Type B pancreatic cell (in vitro differentiated cells): Measurements from ENCODE around the gene MESD. TPM values are rescaled to one million over a fixed set of nuclear protein-coding genes. Genes with fewer than 3 reads are reported as not detected.

Experiments used
- DNase-seq: peaks from one replicate; pipeline ENCODE4 v3.0.0; 2021; ENCODE audit warnings: mixed read lengths; ENCODE audit not compliant: unreplicated experiment; ENCODE audit errors: extremely low spot score
- H3K27ac Mint-ChIP-seq: 2 replicates; pipeline ENCODE4 v1.8.0; 2021; ENCODE audit warnings: mild to moderate bottlenecking, mixed read lengths
- H3K27me3 Mint-ChIP-seq: 2 replicates; pipeline ENCODE4 v1.8.0; 2021; ENCODE audit warnings: mixed read lengths
- H3K36me3 Mint-ChIP-seq: 2 replicates; pipeline ENCODE4 v1.8.0; 2021; ENCODE audit warnings: mixed read lengths
- H3K4me1 Mint-ChIP-seq: one replicate; pipeline ENCODE4 v1.8.0; 2021; ENCODE audit warnings: mixed read lengths; ENCODE audit not compliant: unreplicated experiment
- H3K4me3 Mint-ChIP-seq: 2 replicates; pipeline ENCODE4 v1.8.0; 2021; ENCODE audit warnings: mild to moderate bottlenecking, mixed read lengths
- H3K9me3 Mint-ChIP-seq: 2 replicates; pipeline ENCODE4 v1.8.0; 2021; ENCODE audit warnings: mixed read lengths
- CTCF ChIP-seq: fragments of 200-600 bp; sonication (generic); conservative IDR thresholded peaks from 2 replicates; pipeline ENCODE4 v1.5.0; 2021; ENCODE audit warnings: antibody characterized with exemption, mild to moderate bottlenecking
- total RNA-seq: library from RNA; stranded (reverse); gene quantifications from 2 replicates; pipeline ENCODE4 v1.2.1, GENCODE V29; 2021; ENCODE audit warnings: low replicate concordance

The MESD gene
- total RNA-seq, 1 donor from 2014 or later: 36.6 TPM

- Mint-ChIP-seq H3K9me3 (no peaks in the 10 kb centered on the region), H3K4me1 (no peaks in the 10 kb centered on the region), H3K36me3 (peaks cover 6% of the 10 kb centered on the region), H3K4me3 (no peak overlapping the region), H3K27ac (no peak overlapping the region), H3K27me3 (no peaks in the 10 kb centered on the region)
- DNase-seq: no peak
- no peak for TF ChIP-seq CTCF
These were observed 69.3 kb downstream of the MESD start for GRCh38 chr15:80920271-80920699.

- Mint-ChIP-seq H3K27ac (no peak overlapping the region), H3K27me3 (no peaks in the 10 kb centered on the region), H3K9me3 (no peaks in the 10 kb centered on the region), H3K4me3 (no peak overlapping the region), H3K4me1 (no peaks in the 10 kb centered on the region), H3K36me3 (peaks cover 6% of the 10 kb centered on the region)
- DNase-seq: no peak
- TF ChIP-seq CTCF: no peak
These were observed 71.3 kb downstream of the MESD start for GRCh38 chr15:80918196-80918783.

GRCh38 chr15:80916056-80916455 is 73.6 kb downstream of the MESD start:
- H3K4me1 Mint-ChIP-seq: no peaks in the 10 kb centered on the region
- no peak for DNase-seq
- H3K27ac Mint-ChIP-seq: no peak overlapping the region
- no peaks in the 10 kb centered on the region for H3K9me3 Mint-ChIP-seq
- no peaks in the 10 kb centered on the region for H3K27me3 Mint-ChIP-seq
- no peak for TF ChIP-seq CTCF
- no peaks in the 10 kb centered on the region for H3K36me3 Mint-ChIP-seq
- no peak overlapping the region for H3K4me3 Mint-ChIP-seq

- H3K27ac Mint-ChIP-seq: no peak overlapping the region
- DNase-seq: no peak
- H3K36me3 Mint-ChIP-seq: no peaks in the 10 kb centered on the region
- no peak overlapping the region for H3K4me3 Mint-ChIP-seq
- no peaks in the 10 kb centered on the region for H3K9me3 Mint-ChIP-seq
- no peaks in the 10 kb centered on the region for H3K4me1 Mint-ChIP-seq
- H3K27me3 Mint-ChIP-seq: no peaks in the 10 kb centered on the region
- no peak for TF ChIP-seq CTCF
These were observed 74.1 kb downstream of the MESD start for GRCh38 chr15:80915472-80915871.

GRCh38 chr15:80913541-80913940 is 76.1 kb downstream of the MESD start:
- no peak for DNase-seq
- Mint-ChIP-seq H3K4me1 (no peaks in the 10 kb centered on the region), H3K27me3 (no peaks in the 10 kb centered on the region), H3K36me3 (peaks cover 6% of the 10 kb centered on the region), H3K9me3 (peaks cover 5% of the 10 kb centered on the region), H3K27ac (no peak overlapping the region), H3K4me3 (no peak overlapping the region)
- TF ChIP-seq CTCF: no peak

GRCh38 chr15:80912673-80913072 is 76.9 kb downstream of the MESD start:
- TF ChIP-seq CTCF: no peak
- Mint-ChIP-seq H3K36me3 (peaks cover 6% of the 10 kb centered on the region), H3K27me3 (no peaks in the 10 kb centered on the region), H3K9me3 (peaks cover 5% of the 10 kb centered on the region), H3K4me3 (no peak overlapping the region), H3K4me1 (no peaks in the 10 kb centered on the region), H3K27ac (no peak overlapping the region)
- no peak for DNase-seq
